Measurements from ENCODE around the gene DNAAF5.
A peak's percentile ranks its signal among the peaks of the same experiment; 100 is the strongest.
"Not testable (repeated sequence)": the region's sequence is repeated elsewhere in the genome, so short reads cannot be mapped to it uniquely, and the experiment has no call there.

Gene DNAAF5

DNA sequence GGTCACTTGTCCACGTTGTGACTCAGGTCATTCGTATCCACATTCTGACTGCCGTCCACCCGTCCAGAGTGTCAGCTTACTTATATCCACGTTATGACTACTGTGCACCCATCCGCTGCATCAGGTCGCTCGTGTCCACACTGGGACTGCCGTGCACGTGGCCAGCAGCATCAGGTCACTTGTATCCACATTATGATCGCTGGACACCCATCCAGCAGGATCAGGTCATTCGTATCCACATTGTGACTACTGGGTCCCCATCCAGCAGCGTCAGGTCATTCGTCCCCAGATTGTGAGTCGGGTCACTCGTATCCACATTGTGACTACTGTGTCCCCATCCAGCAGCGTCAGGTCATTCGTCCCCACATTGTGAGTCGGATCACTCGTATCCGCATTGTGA lies 58.5 kb downstream of the DNAAF5 start:
- DNase-seq, result no peak

DNA sequence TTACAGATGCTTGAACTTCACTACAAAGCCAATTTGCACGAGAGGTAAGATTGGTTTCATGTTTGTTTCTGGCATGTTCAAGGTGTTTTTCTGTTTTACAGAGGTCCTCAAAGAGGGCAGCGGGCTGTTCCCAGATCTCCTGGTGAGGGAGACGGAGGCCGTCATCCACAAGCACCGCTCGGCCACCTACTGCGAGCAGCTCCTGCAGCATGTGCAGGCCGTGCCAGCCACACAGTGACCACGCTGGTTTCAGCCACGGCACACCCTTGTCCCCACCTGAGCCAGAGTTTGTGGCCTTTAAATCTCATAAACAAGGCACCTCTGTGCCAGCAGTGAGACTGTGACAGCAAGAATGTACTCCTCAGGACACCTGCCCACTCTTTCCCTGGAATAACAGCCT lies 58.9 kb downstream of the DNAAF5 start:
- DNase-seq, result no peak

DNA sequence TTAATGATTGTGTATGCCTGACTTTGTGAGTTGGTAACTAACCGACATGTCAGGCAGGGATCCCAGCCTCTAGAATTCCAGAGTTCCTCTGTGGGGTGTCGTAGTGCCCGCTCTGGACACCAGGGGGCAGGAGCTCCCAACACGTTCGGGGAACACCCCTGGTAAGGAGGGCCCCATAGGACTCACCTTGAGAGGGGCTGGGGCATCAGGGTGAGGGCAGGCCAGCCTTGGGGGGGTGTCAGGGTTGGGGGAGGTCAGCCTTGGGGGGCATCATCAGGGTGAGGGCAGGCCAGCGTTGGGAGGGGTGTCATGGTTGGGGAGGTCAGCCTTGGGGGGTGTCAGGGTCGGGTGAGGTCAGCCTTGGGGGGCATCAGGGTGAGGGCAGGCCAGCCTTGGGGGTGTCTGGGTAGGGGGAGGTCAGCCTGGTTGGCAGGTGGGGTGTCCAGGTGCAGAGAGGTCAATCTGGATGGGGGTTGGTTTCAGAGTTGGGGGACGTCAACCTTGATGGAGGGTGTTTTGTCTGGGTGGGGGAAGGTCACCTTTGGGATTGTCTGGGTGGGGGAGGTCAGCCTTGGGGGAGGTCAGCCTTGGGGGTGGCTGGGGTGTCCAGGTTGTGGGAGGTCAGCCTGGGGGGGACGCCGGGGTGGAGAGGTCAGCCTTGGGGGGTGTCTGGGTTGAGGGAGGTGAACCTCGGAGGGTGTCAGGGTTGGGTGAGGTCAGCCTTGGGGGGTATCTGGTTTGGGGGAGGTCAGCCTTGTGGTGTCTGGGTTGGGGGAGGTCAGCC lies 60.2 kb downstream of the DNAAF5 start:
- no peak for DNase-seq

DNA sequence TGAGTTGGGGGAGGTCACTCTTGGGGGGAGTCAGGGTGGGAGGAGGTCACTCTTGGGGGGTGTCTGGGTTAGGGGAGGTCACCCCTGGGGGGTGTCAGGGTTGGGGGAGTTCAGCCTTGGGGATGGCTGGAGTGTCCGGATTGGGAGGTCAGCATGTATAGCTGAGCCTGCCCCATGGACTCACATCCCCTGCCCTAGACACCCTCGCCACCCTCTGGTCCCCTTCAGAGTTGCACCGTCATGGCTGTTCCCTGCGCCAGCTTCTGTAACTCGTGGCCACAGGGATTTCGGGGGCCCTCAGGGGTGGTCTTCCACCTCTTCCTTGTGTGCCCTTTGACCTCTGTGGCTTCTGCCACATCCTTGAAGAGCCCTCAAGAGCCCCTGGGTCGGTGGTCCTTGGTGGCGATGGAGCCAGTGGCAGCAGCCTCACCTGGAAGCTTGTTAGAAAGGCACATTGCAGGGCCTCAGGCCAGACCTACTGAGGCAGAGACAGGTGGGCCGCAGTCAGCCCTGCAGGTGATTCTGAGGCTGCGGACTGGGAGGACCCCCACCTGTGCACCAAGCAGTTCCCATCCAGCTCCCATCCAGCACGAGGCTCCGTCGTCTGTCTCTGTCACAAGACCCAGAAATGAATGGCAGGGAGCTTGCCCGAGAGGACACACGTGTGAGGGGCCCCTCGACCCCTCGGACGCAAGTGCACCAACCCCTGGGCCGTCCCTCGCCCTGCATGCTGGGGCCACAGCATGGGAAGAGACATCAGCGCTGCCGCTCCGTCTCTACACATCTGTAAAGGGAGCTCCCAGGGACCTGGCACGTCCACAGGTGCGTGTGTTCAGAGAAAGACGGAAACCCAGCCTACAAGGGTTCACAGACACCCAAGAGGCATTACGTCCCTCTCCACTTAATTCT lies 61.1 kb downstream of the DNAAF5 start:
- no peak for DNase-seq

DNA sequence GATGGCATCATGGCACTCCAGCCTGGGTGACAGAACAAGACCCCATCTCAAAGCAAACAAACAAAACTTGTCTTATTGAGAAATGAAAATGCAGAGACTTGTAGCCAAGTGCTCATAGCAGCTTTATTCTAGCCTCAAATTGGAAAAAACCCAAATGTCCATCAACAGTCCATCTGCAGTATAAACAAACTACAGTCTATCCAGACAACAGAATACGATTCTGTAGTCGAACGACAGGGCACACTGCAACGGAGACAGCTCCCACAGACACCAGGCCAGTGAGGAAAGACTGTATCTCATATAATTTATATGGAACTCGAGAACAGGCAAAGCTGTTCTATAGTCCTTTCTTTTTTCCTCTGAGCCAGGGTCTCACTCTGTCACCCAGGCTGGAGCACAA lies 65.0 kb downstream of the DNAAF5 start:
- no peak for DNase-seq

DNA sequence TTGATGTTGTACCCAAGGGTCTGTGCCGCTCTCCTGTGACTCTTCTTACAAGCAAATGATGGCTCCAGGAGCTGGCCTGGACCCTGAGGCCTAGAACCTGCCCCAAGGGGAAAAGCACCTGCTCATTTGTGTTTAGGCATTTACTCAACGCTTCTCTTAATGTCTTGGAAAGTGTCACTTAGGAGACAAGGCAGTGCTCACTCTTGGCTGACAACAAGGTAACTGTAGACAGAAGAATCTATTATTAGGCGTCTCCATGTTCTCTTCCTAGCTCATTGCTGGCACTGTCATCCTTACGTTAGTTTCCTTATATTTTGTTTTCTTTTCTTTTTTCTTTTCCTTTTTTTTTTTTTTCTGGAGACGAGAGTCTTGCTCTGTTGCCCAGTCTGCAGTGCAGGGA lies 67.7 kb downstream of the DNAAF5 start:
- no peak for DNase-seq

DNA sequence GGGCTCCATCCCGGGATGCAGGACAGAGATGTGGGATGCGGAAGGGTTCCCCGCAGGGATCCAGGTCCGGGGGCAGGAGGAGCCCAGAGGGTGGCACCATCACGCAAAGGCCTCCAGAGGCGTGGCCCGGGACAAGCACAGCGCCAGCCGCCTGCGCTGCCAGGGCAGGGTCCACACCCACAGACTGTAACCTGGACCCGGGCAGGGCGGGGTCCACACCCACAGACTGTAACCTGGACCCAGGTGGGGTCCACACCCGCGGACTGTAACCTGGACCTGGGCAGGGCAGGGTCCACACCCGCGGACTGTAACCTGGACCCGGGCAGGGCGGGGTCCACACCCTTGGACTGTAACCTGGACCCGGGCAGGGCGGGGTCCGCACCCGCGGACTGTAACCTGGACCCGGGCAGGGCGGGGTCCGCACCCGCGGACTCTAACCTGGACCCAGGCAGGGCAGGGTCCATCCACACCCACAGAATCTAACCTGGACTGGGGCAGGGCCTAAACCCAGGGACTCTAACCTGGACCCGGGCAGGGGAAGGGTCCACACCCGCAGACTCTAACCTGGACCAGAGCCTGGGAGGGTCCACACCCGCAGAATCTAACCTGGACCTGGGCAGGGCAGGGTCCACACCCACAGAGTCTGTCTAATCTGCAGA lies 68.3 kb downstream of the DNAAF5 start:
- DNase-seq, result no peak

DNA sequence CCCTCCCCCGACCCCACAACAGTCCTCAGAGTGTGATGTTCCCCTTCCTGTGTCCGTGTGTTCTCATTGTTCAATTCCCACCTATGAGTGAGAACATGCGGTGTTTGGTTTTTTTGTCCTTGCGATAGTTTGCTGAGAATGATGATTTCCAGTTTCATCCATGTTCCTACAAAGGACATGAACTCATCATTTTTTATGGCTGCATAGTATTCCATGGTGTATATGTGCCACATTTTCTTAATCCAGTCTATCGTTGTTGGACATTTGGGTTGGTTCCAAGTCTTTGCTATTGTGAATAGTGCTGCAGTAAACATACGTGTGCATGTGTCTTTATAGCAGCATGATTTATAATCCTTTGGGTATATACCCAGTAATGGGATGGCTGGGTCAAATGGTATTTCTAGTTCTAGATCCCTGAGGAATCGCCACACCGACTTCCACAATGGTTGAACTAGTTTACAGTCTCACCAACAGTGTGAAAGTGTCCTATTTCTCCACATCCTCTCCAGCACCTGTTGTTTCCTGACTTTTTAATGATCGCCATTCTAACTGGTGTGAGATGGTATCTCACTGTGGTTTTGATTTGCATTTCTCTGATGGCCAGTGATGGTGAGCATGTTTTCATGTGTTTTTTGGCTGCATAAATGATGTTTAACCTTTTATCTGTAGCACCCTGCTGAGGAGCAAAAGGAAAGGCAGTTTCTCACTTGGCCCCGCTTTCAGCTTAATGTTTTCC lies 70.1 kb downstream of the DNAAF5 start:
- not testable (repeated sequence) for DNase-seq

DNA sequence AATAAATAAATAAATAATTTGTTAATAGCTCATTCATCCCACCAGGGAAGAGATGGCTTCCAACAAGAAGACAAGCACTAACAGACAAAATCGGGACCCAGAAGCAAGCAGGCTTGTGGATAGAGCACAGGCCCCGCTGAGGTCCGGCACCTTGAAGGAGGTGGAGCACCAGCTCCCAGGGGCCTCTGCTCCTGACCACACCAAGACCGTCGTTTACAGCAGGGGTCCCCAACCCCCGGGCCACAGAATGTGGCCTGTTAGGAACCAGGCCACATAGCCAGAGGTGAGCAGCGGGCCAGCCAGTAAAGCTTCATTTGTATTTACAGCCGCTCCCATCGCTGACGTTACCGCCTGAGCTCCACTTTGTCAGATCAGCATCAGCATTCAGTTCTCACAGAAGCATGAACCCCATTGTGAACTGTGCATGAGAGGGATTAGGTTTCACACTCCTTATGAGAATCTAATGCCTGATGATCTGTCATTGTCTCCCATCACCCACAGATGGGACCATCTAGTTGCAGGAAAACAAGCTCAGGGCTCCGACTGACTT lies 72.5 kb downstream of the DNAAF5 start:
- DNase-seq, result no peak

DNA sequence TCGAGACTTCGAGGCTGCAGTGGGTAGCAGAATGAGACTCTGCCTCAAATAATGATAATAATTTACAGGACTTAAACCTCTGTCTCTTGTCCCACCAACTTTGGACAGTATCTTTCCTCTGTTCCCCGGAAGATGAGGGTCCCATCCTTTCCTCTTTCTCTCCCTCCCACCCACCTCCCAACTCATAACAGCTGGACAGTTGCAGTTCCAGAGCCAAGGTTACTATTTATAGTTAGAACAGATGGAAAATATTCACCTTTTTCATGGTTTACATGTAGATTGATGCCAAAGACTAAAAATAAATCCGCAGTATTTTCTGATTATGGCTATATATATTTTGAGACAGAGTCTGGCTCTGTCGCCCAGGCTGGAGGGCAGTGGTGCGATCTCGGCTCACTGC lies 74.2 kb downstream of the DNAAF5 start:
- DNase-seq, result no peak

DNA sequence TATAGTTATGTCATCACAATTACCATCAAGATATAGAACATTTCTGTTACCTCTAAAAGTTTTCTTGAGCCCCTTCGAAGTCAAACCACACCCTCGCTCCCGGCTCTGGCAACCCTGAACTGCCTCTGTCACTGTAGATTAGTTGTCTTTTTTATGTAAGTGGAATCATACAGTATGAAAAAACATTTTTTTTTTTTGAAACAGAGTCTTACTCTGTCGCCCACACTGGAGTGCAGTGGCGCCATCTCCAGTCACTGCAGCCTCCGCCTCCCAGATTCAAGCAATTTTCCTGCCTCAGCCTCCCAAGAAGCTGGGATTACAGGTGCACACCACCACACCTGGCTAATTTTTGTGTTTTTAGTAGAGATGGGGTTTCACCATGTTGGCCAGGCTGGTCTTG lies 74.9 kb downstream of the DNAAF5 start:
- not testable (repeated sequence) for DNase-seq

DNA sequence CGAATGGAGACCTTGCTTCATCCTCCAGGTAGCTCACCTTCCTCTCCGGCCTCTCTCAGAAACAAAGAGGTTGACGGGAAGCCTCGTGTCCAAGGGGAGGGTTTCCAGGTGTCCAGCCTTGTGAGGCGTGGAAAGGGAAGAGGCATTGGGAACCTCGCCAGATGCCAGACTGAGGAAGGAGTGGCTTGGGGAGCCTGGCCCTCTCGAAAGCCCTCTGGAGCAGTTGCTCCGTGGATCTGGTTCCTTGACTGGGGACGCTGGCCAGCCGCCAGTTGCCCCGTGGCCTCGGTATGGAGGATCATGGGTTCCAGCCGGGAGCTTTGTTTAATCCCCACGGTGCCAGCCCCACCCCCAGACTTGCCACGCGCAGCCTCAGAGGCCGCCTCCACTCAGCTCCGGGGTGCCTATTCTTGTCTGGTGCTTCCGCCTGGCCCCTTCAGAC lies 75.5 kb downstream of the DNAAF5 start:
- peak; percentile 30 for DNase-seq

DNA sequence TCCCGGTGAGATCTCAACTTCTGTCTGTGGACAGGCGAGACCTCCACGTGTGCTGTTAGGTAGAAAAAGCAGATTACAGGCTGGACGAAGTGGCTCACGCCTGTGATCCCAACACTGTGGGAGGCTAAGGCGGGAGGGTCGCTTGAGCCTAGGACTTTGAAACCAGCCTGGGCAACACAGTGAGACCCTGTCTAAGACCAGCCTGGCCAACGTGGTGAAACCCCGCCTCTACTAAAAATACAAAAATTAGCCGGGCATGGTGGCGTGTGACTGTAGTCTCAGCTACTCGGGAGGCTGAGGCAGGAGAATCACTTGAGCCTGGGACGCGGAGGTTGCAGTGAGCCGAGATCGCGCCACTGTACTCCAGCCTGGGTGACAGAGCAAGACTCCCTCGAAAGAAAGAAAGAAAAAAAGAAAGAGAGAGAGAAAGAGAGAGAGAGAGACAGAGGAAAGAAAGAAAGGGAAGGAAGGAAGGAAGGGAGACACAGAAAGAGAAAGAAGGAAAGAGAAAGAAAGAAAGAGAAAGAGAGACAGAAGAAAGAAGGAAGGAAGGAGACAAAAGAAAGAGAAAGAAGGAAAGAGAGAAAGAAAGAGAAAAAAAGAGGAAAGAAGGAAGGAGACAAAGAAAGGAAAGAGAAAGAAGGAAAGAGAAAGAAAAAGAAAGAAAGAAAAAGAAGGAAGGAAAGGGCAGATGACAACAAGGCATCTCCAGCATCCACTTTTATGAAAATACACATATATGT lies 76.2 kb downstream of the DNAAF5 start:
- DNase-seq, result no peak

DNA sequence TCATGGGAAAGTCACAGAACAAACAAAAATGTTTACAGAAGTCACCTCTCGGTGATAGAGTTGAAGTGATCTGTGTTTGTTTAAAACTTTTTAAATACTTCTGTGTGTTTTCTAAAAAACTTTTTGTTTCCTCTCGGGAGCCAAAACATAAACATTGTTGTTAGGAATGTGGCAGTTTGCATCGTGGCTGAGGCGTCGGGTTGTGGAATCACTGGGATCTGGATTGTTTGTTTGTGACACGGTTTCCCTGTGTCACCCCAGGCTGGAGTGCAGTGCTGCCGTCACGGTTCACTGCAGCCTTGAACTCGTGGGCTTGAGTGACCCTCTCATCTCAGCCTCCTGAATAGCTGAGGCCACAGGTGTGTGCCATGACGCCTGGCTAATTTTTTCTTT lies 76.7 kb downstream of the DNAAF5 start:
- no peak for DNase-seq

DNA sequence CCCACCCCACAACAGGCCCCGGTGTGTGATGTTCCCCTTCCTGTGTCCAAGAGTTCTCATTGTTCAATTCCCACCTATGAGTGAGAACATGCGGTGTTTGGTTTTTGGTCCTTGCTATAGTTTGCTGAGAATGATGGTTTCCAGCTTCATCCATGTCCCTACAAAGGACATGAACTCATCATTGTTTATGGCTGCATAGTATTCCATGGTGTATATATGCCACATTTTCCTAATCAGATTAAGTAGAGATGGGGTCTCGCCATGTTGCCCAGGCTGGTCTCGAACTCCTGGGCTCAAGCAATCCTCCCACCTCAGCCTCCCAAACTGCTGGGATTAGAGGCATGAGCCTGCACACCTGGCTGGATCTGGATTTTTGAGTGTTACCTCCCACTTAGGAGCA lies 77.3 kb downstream of the DNAAF5 start:
- not testable (repeated sequence) for DNase-seq

DNA sequence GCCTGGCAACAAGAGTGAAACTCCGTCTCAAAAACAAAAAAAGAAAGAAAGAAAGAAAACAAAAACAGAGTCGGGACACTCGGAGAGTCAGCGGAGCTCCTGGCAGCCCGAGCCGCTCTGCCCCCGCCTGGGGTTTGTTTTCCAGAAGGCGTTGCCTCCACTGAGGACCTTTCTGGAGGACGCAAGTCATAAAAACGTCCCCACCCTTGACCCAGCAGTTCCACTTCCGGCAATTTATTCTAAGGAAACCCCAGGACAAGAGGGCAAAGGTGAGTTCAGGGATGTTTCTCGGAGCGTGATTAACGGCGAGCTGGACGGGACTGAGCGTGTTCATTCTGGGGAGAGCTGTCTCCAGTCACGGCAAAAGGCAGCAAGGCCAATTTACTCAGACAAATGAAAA lies 78.8 kb downstream of the DNAAF5 start:
- no peak for DNase-seq

DNA sequence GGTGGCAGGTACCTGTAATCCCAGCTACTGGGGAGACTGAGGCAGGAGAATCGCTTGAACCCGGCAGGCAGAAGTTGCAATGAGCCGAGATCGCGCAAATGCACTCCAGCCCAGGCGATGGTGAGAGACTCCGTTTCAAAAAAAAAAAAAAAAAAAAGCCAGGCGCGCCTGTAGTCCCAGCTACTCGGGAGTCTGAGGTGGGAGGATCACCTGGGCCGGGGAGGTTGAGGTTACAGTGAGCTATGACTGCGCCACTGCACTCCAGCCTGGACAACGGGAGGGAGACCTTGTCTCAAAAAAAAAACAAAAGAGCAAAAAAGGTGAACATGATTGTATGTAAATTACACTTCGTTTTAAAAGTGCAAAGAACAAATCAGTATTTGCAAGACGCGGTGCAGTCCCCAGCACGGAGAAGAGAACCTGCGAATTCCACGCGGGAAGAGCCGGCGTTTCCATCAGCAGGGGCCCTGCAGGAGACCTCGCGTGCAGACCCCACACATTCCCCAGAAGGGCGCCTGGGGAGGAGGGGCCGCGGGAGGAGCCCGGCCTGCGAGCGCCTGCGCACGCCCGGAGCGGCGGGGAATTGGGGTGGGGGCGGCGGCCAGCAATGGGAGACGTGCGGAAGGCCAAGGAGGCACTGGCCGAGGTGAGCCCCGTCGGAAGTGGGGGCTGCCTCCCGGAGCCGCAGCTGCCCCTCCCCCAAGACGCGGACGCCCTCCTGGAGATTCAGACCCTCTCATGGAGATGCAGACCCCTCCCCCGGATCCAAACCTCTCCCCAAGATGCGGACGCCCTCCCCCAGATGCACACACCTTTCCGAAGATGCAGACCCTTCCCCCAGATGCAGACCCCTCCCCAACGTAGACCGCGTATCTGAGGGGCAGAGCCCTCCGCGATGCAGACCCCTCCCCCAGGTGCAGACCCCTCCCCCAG lies 89.1 kb downstream of the DNAAF5 start:
- no peak for DNase-seq

DNA sequence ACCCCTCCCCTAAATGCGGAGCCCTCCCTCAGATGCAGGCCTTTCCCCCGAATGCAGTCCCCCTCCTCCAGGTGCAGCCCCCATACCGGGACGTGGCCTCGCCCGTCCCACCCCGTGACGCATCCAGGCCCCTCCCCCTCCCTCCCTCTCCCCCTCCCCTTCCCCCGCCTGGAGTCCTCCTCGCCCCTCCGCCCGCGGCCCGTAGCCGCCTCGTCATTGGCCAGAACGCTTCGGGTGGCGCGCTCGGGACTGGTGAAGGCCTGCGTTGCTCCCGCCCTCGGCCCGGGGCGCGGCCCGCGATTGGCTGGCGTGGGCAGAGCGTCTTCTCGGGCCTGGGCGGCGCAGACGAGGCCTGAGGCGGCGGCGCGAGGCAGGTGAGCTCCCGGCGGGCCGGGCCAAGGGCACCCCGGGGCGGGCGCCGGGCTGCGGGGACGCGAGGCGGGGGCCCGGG lies 89.8 kb downstream of the DNAAF5 start:
- DNase-seq, result peak; percentile 94

DNA sequence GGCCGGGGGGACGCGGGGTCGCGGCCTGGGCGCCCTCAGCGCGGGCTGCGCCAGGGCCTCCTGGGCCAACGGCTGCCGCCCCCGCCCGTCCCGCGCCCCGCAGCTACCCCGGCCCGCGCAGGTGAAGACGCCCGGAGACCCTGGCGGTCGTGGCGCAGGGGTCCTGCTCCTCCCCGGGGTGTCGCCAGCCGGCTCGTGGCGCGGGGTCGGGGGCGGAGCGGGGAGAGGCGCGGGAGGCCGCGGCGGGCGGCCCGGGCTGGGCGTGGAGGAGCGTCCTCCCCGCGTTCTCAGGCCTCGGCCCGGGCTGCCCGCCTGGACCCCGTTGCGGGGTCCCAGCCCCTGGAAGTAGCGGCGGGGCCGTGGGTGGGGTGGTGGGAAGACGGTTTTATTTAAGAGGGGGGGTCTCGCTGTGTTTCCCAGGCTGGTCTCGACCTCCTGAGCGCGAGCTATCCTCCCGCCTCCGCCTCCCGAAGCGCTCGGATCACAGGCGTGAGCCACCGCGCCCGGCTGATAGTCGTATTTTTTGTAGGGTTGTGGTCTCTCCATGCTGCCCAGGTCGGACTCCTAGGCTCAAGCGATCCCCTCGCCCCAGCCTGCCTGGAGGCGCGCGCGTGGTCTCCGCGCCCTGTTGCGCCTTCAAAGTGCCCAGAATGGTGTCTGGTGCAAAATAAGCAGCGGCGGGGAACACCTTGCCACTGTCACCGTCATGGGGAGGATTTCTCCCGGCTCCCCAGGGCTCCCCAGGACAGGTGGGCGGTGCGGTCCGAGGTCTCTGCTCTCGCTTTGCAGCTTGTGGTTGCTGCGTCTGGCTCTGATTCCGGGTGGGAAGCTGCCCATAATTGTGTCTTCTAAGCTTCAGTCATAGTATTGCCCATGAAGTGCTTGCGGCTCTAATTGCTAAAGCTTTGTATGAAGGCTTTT lies 90.5 kb downstream of the DNAAF5 start:
- DNase-seq, result no peak
